ENCODE measurements around the gene GAL3ST3. TPM values are rescaled to one million over a fixed set of nuclear protein-coding genes. Genes with fewer than 3 reads are reported as not detected.
A peak's percentile ranks its signal among the peaks of the same experiment; 100 is the strongest.

The GAL3ST3 gene
- total RNA-seq, 2 experiments from 2014 or later: not detected

GRCh38 chr11:66004186-66004585, 44.8 kb downstream of the GAL3ST3 start:
- Histone ChIP-seq H3K4me2 (ENCODE audit: low read length) (peak overlapping the region; percentile 70), H3K4me1 (ENCODE audit: insufficient read depth, low read length, poor library complexity, severe bottlenecking) (peaks cover 33% of the 10 kb centered on the region), H3K27ac (ENCODE audit: low read depth, low read length, poor library complexity, severe bottlenecking) (peak overlapping the region; percentile 50), H3K9me3 (ENCODE audit: low read length) (no peaks in the 10 kb centered on the region), H3K36me3 (ENCODE audit: insufficient read depth, low read length) (peaks cover 46% of the 10 kb centered on the region), H2AFZ (ENCODE audit: low read length) (no peak overlapping the region), H4K20me1 (ENCODE audit: insufficient read depth, low read length) (no peaks in the 10 kb centered on the region), H3K4me3 (ENCODE audit: low read depth, low read length, poor library complexity, severe bottlenecking) (peak overlapping the region; percentile 29), H3K79me2 (ENCODE audit: insufficient read depth, low read depth, low read length) (peaks cover 47% of the 10 kb centered on the region), H3K9me2 (ENCODE audit: insufficient read depth, low read length) (no peaks in the 10 kb centered on the region)
- no TSS peak for BruUV-seq (replicated peaks)
- TF ChIP-seq CTCF (conservative IDR thresholded peaks at IDR 0.05; ENCODE audit: low read length): no peak
- TF ChIP-seq EZH2phosphoT487 (IDR thresholded peaks at IDR 0.05; ENCODE audit: borderline replicate concordance, low read depth, low read length): no peak
- intact Hi-C loops (cut with micrococcal nuclease; ENCODE audit: unreplicated experiment): loop anchor here (5.0 kb wide), 5 partner anchors 48 to 292 kb away; partner anchors contain the start of genes CCDC85B, KAT5, RAB1B and SF3B2
- ChIA-PET POLR2A (no interaction called here), CTCF (ENCODE audit: unreplicated experiment) (no interaction called here)
- DNase-seq (ENCODE audit: low spot score): peak; percentile 61

GRCh38 chr11:66003291-66003690, 45.7 kb downstream of the GAL3ST3 start:
- Histone ChIP-seq H3K79me2 (ENCODE audit: insufficient read depth, low read depth, low read length) (peaks cover 52% of the 10 kb centered on the region), H4K20me1 (ENCODE audit: insufficient read depth, low read length) (no peaks in the 10 kb centered on the region), H2AFZ (ENCODE audit: low read length) (no peak overlapping the region), H3K9me2 (ENCODE audit: insufficient read depth, low read length) (no peaks in the 10 kb centered on the region), H3K36me3 (ENCODE audit: insufficient read depth, low read length) (peaks cover 55% of the 10 kb centered on the region), H3K27ac (ENCODE audit: low read depth, low read length, poor library complexity, severe bottlenecking) (peak overlapping the region; percentile 93), H3K4me3 (ENCODE audit: low read depth, low read length, poor library complexity, severe bottlenecking) (peak overlapping the region; percentile 89), H3K4me2 (ENCODE audit: low read length) (peak overlapping the region; percentile 81), H3K4me1 (ENCODE audit: insufficient read depth, low read length, poor library complexity, severe bottlenecking) (peaks cover 33% of the 10 kb centered on the region), H3K9me3 (ENCODE audit: low read length) (no peaks in the 10 kb centered on the region)
- intact Hi-C loops (cut with micrococcal nuclease; ENCODE audit: unreplicated experiment): loop anchor here (5.0 kb wide), 5 partner anchors 49 to 291 kb away; partner anchors contain the start of genes CCDC85B, KAT5, RAB1B and SF3B2
- ChIA-PET CTCF (ENCODE audit: unreplicated experiment) (no interaction called here), POLR2A (no interaction called here)
- BruUV-seq (replicated peaks): no TSS peak
- DNase-seq (ENCODE audit: low spot score): no peak
- TF ChIP-seq EZH2phosphoT487 (IDR thresholded peaks at IDR 0.05; ENCODE audit: borderline replicate concordance, low read depth, low read length) (no peak), CTCF (conservative IDR thresholded peaks at IDR 0.05; ENCODE audit: low read length) (no peak)

- H3K4me1 ChIP-seq (ENCODE audit: insufficient read depth, low read length, poor library complexity, severe bottlenecking): peaks cover 33% of the 10 kb centered on the region
- no peaks in the 10 kb centered on the region for H3K9me2 ChIP-seq (ENCODE audit: insufficient read depth, low read length)
- POLR2A ChIA-PET: interaction anchor here (0.7 to 1.0 kb wide), 2 partner anchors 71 to 112 kb away, joined by 4 read pairs; partner anchors contain the start of gene CCDC85B
- H3K4me3 ChIP-seq (ENCODE audit: low read depth, low read length, poor library complexity, severe bottlenecking): peak overlapping the region; percentile 89
- no peaks in the 10 kb centered on the region for H4K20me1 ChIP-seq (ENCODE audit: insufficient read depth, low read length)
- DNase-seq (ENCODE audit: low spot score): no peak
- BruUV-seq (replicated peaks): no TSS peak
- no peaks in the 10 kb centered on the region for H3K9me3 ChIP-seq (ENCODE audit: low read length)
- CTCF ChIA-PET (ENCODE audit: unreplicated experiment): interaction anchor here (0.6 to 0.7 kb wide), 3 partner anchors 20 to 115 kb away, joined by 3 read pairs; partner anchors contain the start of genes FIBP and SF3B2
- peaks cover 61% of the 10 kb centered on the region for H3K36me3 ChIP-seq (ENCODE audit: insufficient read depth, low read length)
- peak; percentile 41; the same call in 1 of the 2 replicates for TF ChIP-seq CTCF (conservative IDR thresholded peaks at IDR 0.05; ENCODE audit: low read length)
- no peak for TF ChIP-seq EZH2phosphoT487 (IDR thresholded peaks at IDR 0.05; ENCODE audit: borderline replicate concordance, low read depth, low read length)
- H3K27ac ChIP-seq (ENCODE audit: low read depth, low read length, poor library complexity, severe bottlenecking): peak overlapping the region; percentile 93
- H2AFZ ChIP-seq (ENCODE audit: low read length): peak overlapping the region; percentile 75; the same call in 1 of the 2 replicates
- peak overlapping the region; percentile 81 for H3K4me2 ChIP-seq (ENCODE audit: low read length)
- intact Hi-C loops (cut with micrococcal nuclease; ENCODE audit: unreplicated experiment): loop anchor here (1.0 to 5.0 kb wide), 8 partner anchors 41 to 290 kb away; partner anchors contain the start of genes C11orf68, CCDC85B, DRAP1 and KAT5
- H3K79me2 ChIP-seq (ENCODE audit: insufficient read depth, low read depth, low read length): peaks cover 52% of the 10 kb centered on the region
These were observed 46.2 kb downstream of the GAL3ST3 start for GRCh38 chr11:66002648-66003225.
